DMS 273 (cell line): ENCODE results near the gene FNDC5.

Experiments used
- DNase-seq: peaks from one replicate; lab custom pipeline; 2025; ENCODE audit not compliant: unreplicated experiment; lab: John Stamatoyannopoulos, UW

The FNDC5 gene

DNA sequence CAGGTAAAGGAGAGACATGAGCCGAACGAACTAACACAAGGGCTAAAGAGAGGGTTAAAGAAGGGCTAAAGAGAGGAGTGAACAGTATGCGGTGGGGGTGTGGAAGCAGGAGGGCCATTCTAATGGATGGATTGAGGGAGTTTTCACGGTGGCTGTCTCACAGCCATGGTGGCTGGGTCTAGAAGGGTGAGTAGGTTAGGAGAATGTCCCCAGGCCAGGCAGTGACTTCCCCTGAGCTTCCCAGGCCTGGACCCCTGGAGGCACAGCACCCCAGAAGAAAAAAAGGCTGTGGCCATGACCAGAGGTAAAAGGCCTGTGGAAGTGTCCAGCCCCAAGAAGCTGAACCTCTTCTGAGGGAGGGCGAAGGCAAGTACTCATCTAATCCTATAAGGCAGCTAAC is 3.6 kb downstream of the FNDC5 start:
- no peak for DNase-seq

DNA sequence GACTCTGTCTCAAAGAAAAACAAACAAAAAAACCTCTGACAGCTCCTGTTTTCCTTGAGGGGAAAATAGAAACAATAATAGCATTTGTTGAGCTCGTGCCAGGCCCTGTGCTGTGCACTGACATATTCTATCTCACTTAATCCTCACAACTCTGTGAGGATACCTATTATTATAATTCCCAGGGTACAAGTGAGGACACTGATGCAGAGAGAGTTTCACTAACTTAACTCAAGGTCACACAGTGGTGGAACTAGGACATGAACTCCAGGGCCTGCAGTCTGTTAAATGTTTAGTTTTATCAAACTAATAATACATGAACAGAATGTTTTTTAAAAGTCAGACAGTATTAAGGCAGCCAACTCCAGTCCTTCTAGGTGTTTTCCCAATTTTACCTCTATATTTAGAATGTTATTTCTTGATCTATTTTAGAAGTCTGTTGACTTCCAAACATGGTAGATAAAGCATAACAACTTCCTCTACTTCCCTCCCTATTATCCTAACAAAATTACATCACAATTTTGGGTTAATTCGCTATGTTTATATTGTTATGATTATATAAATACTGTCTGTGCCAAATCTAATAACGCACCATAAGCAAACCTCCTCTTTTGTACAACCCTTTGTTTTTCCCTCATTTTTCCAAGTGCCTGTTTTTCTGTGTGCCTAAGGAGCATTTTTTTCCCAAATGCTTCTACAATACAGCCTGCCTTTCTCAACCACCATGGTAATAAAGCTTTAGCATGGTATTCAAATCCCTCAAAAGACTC is 4.9 kb downstream of the FNDC5 start:
- DNase-seq, result no peak

DNA sequence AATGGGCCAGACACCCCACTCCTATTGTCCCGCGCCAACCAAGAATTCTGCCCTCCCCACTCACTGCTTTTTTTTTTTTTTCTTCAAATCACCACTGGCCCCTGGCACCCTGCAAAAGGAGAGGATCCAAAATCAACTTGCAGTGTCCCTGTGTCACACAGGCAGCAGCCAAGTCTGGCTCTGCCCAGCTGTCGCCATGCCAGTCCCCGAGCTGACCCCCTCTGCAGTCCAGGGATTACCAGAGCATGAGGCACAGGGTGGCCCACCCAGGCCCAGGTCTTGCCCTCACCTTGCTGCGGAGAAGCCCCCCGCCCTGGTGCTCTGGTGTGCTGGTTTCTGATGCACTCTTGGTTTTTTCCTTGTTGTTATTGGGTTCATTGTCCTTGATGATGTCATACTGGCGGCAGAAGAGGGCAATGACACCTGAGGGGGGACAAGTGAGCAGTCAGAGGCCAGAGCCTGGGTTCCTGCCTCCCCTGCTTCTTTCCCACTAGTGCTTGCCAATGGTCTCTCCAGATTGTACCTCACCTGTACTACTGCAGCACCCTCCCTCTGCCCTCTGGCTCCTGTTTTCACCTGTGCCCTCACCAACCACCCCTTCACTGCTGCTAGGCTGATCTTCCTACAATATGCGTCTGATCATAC is 6.2 kb downstream of the FNDC5 start:
- DNase-seq, result no peak

DNA sequence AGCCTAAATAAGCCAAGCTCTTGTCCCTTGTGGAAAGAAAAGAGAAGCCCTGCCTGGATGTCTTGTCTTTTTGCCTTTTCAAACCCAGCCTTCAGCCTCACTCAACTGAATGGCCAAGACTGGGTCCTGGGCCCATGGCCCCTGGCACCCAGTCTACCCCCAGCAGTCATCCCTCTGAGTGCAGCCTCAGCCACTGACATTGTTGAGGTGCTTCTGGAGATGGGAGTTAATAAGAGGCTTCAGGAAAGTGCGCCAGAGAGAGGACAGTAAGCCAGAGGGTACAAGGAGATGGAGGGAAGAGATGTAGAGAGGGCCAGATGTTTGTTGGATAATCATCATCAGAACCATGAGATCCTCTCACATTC is 6.8 kb downstream of the FNDC5 start:
- DNase-seq, result no peak

DNA sequence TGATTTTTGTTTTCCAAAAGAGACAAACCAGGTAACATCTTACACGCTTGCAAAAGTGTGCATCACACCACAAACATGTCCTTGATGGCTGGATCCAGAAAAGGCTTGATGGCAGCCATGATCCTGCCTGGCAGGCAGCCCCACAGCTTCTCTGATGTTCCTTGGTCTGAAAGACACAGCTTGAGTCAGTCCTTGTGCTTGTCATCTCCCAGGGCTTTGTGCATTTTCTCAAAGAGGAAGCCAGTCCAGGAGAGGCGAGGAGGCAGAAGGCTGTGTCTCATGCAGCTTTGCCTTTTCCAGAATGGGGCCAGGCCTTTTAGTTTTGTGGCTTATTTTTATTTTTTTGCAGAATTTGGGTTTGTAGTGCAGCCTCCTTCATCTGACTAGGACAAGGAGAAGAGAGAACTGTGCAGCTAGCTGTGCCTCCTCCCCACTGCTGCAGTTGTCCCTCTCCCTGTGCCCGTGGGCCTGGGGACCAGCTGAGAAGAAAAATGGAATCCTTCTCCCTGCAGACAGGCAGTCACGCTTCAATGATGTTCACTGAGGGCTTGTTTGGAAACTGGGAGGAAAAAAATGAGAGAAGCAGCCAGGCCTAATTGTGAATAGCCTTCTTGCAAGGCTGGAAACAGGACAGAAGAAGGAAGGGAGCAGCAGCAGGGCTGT is 7.4 kb downstream of the FNDC5 start:
- no peak for DNase-seq

DNA sequence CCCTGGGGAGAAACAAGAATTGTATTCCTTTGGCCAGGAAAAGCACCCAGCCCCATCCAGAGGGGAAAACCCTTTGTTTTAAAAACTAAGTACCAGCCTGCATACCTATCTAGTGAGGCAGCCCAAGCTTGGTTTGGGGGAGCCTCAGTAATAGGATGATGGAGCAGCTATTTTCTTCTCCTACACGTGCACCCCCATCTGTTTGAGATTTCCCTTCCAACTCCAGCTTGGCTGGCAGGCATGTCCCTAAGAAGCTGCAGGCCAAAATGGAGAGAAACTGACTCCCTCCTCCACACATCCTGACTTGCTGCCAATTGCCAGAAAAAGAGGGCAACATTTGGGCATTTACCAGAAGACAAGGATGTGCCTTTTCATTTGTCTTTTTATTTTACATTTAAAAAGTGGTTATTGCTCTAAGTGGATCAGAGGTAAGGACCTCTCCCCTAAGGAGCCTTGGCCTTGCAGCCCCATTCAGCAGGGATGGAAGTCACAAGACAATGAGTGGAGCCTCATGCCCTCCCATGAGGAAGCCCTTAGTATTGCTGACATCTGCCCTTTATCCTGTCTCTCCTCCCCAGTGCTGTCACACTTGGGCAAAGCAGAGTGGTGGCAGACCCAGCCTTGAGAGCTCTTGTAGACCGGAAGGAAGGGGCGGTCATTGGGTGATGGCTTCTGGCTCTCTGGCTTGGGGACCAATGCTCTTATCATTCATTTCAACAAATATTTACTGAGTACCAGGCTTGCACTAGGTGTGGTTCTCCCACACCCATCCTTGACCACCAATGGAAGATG is 8.6 kb downstream of the FNDC5 start:
- DNase-seq, result peak; percentile 19

DNA sequence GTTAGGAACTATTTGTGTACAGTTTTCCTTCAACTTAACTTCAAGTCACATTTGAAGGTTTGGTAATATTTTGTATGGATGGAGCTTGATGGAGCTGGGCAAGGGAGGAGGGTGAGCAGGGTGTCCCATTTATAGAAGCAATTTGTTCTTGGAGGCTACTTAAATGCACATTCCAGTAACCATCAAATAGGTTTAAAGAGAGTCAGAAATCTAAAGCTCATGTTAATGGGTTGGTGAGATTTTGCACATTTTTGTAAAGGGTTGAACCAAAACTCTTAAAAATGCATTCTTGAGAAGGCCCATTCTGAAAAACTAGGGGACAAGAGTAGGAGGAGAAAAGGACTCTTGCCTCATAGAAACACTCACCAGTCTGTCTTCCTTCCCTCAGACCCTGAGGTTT is 10.1 kb downstream of the FNDC5 start:
- DNase-seq, result no peak

DNA sequence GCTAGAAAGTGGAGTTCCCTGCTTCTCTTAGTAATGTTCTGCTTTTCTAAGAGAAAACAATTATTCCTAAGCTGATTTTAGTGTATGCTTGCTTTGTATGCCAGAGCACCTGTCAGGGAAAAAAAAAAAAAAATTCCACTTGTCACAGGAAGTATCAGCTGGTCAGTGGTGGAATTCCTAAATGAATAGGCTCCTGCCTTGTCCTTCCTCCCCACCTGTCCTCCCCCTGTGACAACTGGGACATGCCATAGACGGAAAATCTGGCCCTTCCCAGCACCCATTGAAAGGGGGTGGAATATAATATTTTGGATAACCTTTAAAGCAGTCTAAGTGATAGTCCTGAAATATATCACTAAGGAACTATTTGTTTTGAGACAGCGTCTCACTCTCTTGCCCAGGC is 10.8 kb downstream of the FNDC5 start:
- no peak for DNase-seq

DNA sequence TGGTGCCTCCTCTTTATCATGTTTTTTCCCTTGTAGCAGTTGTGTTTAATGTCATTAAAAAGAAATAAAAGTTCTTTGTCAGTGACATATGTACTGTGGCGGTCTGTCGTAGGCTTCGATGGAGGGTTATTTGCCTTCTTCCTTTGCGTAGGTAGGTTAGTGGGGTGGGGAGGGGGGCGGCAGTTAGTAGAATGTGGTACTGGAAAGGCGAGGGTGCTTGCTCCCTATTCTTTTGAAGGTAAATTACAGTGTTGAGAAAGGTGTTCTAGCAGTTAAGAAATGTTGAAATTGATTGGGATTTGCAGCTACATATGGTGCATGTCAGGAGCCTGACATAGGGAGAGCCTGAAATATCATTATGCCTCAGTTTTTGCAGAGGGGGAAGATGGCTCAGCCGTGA is 11.9 kb downstream of the FNDC5 start:
- DNase-seq, result no peak

DNA sequence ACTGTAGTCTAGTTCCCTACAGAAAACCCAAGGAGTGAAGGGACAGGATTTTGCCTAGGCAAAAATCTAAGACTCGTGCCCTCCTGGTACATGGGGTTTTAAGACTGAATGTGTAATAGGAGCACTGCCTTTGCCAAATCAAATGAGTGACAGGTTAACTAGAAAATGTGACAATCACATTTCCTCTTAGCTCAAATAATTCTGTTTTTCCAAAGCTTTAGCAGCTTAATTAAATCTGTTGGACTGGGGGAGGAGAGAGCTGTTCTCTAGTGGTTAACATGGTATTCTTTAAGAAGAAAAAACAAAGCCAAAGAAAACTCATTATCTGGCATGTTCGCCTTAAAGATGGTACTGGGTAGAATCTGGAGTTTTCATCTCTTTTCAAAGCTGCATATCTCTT is 12.6 kb downstream of the FNDC5 start:
- no peak for DNase-seq

DNA sequence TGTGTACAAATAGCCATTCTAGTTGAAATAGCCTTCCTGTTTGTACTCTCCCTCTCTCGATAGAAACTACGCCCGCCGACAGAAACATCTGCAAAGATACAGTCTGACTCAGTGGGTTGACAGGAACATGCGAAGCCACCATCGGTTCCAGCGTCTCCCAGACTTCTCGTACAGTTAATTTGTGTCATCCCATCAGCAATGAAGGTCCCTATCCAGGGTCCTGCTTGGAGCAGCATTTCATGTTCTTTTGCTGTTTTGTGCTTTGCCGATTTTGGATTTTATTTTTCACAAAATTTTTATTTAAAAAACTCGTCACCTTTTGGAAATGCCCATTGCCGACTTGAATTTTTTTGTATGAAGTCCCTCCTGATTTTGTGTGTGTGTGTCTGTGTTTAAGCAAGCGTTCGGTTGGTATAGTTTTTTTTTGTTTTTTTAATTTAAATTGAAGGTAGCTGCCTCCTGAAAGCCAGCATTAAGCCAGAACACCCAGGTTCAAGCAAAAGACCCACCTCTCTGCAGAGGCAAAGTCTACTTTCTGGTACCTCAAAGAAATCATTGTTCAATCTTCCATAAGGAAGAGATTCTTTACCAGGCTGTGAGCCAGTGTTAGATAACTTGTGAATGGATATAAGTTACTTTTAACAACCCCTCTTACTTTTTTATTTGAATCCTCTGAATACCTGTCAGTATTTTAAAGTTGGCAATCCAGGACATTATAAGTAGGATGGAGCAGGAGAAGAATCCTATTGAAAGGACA is 14.7 kb downstream of the FNDC5 start:
- no peak for DNase-seq

DNA sequence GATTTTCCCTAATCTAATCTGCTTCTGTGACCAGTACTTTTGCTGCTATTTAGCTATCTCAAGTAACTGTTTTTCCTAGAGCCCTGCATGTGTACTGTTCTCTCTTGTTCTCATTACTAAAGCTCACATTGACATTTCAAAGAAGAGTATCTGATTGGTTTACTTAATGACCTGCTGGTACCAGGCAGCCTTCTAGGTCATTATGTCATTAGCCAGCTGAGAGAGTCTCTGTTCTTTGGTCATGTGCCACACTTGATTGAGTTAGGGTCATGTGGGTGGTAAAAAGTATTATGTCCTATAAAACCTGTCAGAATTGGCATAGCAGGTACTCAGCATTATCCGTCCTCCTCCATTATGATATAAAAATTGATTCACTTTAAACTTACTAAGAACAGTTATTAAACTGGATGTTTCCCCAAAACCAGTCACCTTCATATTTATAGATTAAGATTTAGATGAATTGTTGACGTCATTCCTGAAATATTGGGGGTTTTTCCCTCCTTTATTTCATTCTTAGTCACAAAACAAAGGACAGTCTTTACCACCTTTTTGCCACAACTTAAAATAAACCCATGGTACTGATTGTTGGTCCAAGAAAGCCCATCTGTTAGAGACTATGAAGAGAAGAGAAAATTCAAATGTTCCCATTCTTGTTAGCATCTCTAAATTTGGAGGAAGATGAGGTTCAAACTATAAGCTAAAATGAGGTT is 22.2 kb downstream of the FNDC5 start:
- DNase-seq, result no peak

DNA sequence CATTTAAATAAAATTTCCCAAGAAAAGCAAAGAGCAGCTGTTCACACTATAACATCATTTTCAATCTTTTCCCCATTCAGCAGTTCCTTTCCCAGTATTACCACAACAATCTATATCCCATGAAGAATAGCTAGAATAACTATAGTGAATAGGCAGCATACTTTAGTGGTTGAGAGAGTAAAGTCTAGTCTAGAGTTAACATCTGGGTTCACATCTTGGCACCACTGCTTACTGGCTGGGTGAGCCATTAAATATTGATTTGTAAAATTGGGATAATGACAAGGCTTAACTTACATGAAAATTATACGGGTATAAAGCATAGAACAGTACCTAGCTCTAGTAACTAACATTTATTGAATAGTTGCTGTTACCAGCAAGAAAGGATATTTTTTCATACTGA is 38.8 kb downstream of the FNDC5 start:
- no peak for DNase-seq

DNA sequence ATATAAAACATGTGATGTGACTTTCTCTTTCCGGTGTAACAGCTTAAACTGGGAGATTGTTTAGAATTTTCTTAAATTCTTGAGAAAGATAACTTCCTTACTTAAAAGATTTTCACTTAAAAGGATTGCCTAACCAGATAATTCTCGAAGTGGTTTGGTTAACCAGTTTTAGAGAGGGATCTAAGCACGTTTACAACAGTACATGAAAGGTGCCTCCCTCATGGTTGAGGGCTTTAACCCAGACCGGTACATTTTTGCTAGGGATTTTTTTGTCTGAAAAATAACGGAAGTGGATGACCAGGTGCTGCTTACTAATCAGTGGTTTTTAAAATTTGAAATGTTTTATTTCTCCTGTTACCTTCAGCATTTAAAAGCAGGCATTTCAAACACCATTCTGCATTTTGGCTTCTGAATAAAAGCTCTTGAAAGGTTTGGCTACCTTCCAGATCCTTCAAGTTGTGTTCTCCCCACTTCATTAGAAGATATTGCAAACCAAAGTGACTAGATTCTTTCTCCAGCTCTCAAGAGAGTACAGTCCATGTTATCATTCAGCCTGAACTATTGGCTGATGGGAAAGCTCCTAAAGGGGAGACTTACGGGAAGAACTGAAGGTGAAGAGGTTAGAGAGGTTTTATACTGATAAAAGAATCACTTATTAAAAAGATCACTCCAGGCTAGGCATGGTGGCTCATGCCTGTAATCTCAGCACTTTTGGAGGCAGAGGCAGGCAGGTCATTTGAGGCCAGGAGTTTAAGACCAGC is 40.4 kb downstream of the FNDC5 start:
- DNase-seq, result no peak

DNA sequence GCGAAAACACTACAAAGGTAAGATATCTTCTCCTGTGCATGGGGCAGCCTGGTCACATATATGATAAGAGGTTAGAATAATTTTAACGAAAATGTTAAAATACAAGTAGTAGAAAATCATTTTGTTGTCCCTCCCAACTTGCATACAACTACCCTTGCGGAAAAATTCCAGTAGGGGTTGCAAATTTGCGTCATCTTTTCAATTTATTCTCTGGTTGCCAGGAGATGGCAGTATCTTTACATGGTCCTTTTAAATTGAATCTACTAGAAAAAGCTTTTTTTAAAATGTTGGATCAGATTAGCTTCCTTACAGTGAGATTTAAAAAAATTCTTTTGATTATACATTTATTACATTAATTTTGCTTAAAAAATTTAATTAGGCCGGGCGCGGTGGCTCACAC is 42.4 kb downstream of the FNDC5 start:
- peak; percentile 49 for DNase-seq

DNA sequence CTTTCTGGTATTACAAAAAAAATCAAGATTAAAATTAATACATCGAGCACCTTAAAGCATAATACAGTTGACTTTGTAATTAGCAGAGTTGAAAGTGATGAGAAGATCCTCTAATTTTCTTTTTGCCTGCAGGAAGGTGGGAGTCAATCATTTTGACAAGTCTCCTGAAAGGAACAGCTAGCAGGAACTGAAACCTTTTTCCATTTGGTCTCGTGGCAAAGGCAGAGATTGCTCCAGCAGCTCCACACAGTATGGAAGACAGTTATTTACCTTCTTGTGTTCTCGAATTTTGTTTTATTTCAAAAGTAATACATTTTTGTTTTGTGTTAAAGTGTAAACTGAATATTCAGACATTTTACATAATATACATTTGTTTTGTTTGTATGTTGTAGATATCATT is 45.5 kb downstream of the FNDC5 start:
- DNase-seq, result no peak

DNA sequence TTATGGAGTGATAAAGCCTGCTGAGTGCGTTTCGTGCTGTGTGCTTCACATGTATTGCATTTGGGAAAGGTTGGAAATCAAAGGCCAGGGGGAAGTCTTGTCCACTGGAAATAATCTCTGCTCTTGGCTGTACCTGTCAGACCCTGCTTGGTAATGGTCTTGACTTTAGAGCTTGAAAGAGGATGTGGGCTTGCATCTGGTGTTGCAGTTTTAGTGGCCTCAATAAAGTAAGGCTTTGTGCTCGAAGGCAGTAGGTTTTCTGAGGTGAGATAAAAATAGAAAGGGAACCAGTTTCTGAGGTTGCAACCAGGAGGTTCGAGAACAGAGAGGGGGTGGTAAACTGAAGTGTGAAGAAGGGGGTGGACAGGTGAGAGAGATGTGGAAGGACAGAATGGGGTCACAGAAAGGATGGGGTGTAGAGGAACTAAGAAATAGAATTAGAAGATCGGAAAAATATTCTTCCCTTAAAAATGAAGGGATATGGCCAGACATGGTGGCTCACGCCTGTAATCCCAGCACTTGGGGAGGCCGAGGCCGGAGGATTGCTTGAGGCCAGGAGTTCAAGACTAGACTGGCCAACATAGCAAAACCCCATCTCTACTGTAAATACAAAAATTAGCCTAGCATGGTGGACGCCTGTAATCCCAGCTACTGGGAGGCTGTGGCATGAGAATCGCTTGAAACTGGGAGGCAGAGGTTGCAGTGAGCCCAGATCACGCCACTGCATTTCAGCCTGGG is 51.7 kb downstream of the FNDC5 start:
- no peak for DNase-seq

DNA sequence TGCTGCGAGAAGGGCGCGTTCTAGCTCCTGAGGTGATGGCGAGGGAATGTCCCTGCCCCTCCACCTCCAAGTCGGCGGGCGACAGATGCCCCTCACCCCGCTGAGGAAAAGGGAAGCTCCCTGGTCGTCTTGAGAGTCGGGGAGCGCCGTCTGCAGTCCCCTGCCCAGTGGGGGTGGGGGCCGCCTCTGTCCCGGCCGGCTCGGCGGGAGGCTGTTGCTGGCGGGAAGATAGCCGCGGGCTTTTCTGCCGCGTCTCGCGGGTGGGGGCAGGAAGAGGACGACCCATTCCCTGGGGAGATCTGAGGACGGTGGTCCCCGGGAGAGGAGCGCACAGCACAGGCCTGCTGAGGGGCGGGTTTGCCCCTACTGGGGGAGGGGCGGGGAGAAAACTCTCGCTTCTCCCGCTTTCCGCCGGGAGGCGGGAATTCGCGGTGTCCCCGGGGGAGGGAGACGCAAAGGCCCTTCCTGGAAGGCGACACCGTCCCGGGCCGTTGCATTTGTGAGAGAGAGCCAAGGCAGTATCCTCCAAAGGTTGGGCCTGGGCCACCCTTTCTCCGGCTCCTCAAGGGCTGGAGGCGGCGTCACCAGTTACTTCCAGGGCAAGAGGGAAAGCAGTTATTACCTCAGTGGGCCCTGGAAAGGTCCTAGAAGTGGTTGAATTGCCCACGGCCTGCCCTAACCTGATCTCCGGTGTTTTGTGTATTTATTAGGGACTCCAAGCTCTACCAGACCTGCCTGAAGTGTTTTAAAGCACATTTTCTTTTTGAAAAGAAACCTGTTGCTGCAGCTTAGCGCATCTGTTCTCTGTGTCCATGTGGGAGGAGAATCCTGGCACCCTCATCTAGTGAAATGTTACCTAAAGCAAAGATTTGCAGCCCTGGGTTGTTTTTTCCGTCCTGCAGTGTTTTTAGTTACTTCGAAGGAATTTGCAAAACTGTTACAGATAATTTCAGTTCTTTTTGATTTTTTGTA is 52.6 kb downstream of the FNDC5 start:
- DNase-seq, result peak; percentile 89
